ENCODE data around the gene DKKL1. TPM values are rescaled to one million over a fixed set of nuclear protein-coding genes. Genes with fewer than 3 reads are reported as not detected.

Gene DKKL1
- total RNA-seq, 1 experiment from 2014 or later = 0.08 TPM

DNA sequence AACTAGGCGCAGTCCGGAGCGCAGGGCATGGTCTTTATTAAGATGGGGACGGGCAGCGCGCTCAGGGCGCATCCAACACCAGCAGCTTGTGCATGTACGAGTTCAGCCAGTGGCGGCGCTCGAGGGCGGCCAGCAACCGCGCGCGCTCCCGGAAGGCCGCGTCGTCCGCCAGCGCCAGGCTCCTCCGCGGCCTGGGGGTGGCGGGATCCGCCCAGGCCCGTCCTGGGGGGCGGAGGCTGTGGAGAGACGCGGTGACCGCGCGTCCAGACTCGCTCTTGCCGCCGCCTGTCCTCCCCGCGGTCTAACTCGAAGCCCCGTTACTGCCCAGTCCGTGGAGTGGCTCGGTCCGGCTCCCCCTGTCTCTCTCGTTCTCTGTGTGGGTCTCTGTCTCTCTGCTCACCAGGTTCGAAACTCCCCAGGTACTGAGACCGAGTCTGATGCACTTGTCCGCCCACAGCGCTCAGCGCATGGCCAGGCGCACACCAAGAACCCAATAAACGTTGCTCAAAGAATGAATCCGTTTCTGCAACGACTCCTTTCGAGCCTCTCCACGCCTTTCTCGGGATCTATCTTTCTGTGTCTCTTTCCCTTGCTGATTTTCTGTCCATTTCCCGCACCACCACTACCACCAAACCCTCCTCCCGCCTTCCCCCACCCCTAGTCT, 58.9 kb downstream of the DKKL1 start:
- no peak for DNase-seq (ENCODE audit: low spot score)

DNA sequence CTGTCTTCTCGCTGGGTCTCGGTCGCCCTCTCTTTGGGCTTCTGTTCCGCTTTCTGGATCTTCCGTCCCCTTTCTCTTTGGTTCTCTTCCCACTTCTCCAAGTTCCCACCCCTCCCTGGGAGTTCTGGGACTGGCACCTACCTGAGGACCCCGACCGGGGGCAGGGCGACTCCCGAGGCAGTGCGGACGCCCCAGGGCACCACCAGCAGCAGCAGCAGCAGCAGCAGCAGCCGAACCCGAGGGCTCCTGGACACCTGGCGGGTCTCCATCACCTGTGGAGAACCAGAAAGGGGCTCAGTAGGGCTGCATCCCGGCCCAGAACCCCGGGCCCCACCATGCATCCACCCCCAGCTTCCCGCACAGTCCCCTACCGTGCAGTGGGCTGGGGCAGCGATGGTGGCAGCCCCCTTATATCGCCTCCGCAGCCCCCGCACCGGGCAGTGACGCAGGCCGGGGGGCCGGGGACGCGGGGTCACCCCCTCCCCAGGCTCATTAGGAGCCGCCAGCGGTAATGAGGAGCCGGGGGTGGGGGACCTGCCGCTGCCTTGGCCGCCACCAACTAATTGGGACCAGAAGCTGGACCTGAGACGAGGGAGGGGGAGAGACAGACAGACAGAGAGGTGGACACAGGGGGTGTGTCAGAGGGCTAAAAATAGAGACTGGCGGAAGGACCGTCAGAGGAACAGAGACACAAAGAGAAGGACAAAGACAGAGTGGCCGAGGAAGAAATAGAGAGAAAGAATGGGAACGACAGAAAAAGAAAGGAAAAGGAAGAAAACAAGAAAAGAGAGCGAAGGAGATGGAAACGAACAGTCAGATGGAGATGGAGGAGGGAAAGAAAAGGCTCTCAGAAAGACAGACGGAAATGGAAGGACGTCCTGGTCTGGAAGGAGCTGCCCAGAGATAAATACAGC, 59.7 kb downstream of the DKKL1 start, which contains the start of gene PTH2:
TSS of gene PTH2 (minus strand) at position 371 of the 914 bp plus-strand sequence. CDS start at position 269, 102 bp downstream.
- no peak for DNase-seq (ENCODE audit: low spot score)

DNA sequence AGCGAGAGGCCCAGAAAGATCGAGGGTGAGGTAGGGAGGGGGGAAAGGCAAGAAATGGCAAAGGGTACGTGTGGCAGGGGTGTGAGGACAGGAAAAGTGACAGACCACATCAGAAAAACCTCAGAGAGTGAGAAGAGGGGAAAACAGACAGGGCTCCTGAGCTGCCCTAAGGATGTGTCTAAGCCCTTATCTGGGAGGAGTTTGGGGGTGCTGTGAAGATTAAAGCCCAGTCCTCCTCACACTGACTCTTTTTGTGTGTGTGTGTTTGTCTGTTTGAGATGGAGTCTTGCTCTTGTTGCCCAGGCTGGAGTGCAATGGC, 60.3 kb downstream of the DKKL1 start:
- no peak for DNase-seq (ENCODE audit: low spot score)

Other genes starting within 250 kb of the DKKL1 start
- 4.1 and 15.2 TPM in 2 replicates for gene LIN7B, start 249.5 kb upstream of the DKKL1 start, total RNA-seq (2014; rRNA removed; shearing (Covaris generic))
- 0.80 and 7.3 TPM in 2 replicates for gene C19orf73, start 244.7 kb upstream of the DKKL1 start, total RNA-seq (2014; rRNA removed; shearing (Covaris generic))
- 5.4 and 6.9 TPM in 2 replicates for gene PPFIA3, start 244.3 kb upstream of the DKKL1 start, total RNA-seq (2014; rRNA removed; shearing (Covaris generic))
- 0.06 TPM in 1 of 2 replicates, not detected in the other for gene HRC, start 208.5 kb upstream of the DKKL1 start, total RNA-seq (2014; rRNA removed; shearing (Covaris generic))
- gene TRPM4, start 206.1 kb upstream of the DKKL1 start, total RNA-seq (2014; rRNA removed; shearing (Covaris generic)) = 3.9 and 5.0 TPM in 2 replicates
- 0.16 and 0.85 TPM in 2 replicates for gene SLC6A16, start 38.7 kb upstream of the DKKL1 start, total RNA-seq (2014; rRNA removed; shearing (Covaris generic))
- not detected in 2 replicates for gene CD37, start 28.5 kb upstream of the DKKL1 start, total RNA-seq (2014; rRNA removed; shearing (Covaris generic))
- 48.7 and 54.3 TPM in 2 replicates for gene TEAD2, start 1.5 kb upstream of the DKKL1 start, total RNA-seq (2014; rRNA removed; shearing (Covaris generic))
- gene KASH5, start 24.4 kb downstream of the DKKL1 start, total RNA-seq (2014; rRNA removed; shearing (Covaris generic)) = not detected in 2 replicates
- not detected in 2 replicates for gene PTH2, start 59.6 kb downstream of the DKKL1 start, total RNA-seq (2014; rRNA removed; shearing (Covaris generic))
- gene GFY, start 61.5 kb downstream of the DKKL1 start, total RNA-seq (2014; rRNA removed; shearing (Covaris generic)) = not detected in 2 replicates
- gene SLC17A7, start 77.7 kb downstream of the DKKL1 start, total RNA-seq (2014; rRNA removed; shearing (Covaris generic)) = 0.25 and 0.45 TPM in 2 replicates
- gene PIH1D1, start 87.9 kb downstream of the DKKL1 start, total RNA-seq (2014; rRNA removed; shearing (Covaris generic)) = 99.2 and 113 TPM in 2 replicates
- gene ALDH16A1, start 89.3 kb downstream of the DKKL1 start, total RNA-seq (2014; rRNA removed; shearing (Covaris generic)) = 17.0 and 25.7 TPM in 2 replicates
- 2.6 and 6.0 TPM in 2 replicates for gene FLT3LG, start 110.3 kb downstream of the DKKL1 start, total RNA-seq (2014; rRNA removed; shearing (Covaris generic))
- gene RPL13A, start 123.7 kb downstream of the DKKL1 start, total RNA-seq (2014; rRNA removed; shearing (Covaris generic)) = 3,219 and 3,620 TPM in 2 replicates
- gene RPS11, start 132.6 kb downstream of the DKKL1 start, total RNA-seq (2014; rRNA removed; shearing (Covaris generic)) = 6,191 and 6,227 TPM in 2 replicates
- gene FCGRT, start 148.8 kb downstream of the DKKL1 start, total RNA-seq (2014; rRNA removed; shearing (Covaris generic)) = 2.3 and 2.7 TPM in 2 replicates
- gene RCN3, start 164.1 kb downstream of the DKKL1 start, total RNA-seq (2014; rRNA removed; shearing (Covaris generic)) = 6.1 and 7.6 TPM in 2 replicates
- gene NOSIP, start 216.7 kb downstream of the DKKL1 start, total RNA-seq (2014; rRNA removed; shearing (Covaris generic)) = 95.7 and 114 TPM in 2 replicates
- 0.56 TPM in 1 of 2 replicates, not detected in the other for gene PRRG2, start 217.4 kb downstream of the DKKL1 start, total RNA-seq (2014; rRNA removed; shearing (Covaris generic))
- gene PRR12, start 227.3 kb downstream of the DKKL1 start, total RNA-seq (2014; rRNA removed; shearing (Covaris generic)) = 0.99 and 1.0 TPM in 2 replicates

All from H4 (cell line).